ENCODE measurements around the gene EBF4.

Gene EBF4

GRCh38 chr20:2652724-2653555 is 39.6 kb upstream of the EBF4 start:
- H3K9me3 ChIP-seq (ENCODE audit: insufficient read depth, low read depth, low read length): no peaks in the 10 kb centered on the region
- peaks cover 37 to 42% of the 10 kb centered on the region in 2 experiments for H3K36me3 ChIP-seq (ENCODE audit: control insufficient read depth in 1 of 2, insufficient read depth in 2 of 2, low read length in 2 of 2)
- peak overlapping the region; percentile 88 for H2AFZ ChIP-seq (ENCODE audit: insufficient read depth, low read length, poor library complexity)
- H3K4me2 ChIP-seq (ENCODE audit: low read length): peak overlapping the region; percentile 93
- DNase-seq: peak in 1 of 2 donors; percentile 10
- peak overlapping the region; percentile 88 for H3K4ac ChIP-seq (ENCODE audit: low read depth, low read length)
- H3K9ac ChIP-seq (ENCODE audit: low read length): peak overlapping the region; percentile 93
- peaks cover 18% of the 10 kb centered on the region for H3K79me2 ChIP-seq (ENCODE audit: control insufficient read depth, insufficient read depth, low read length, poor library complexity)
- peak overlapping the region; percentile 95 for H2BK120ac ChIP-seq (ENCODE audit: insufficient read depth, low read length, poor library complexity)
- H4K8ac ChIP-seq (ENCODE audit: low read depth, low read length): peak overlapping the region; percentile 98
- H3K23ac ChIP-seq (ENCODE audit: low read length): no peak overlapping the region
- H3K14ac ChIP-seq (ENCODE audit: low read length): peak overlapping the region; percentile 100
- peak overlapping the region; percentile 89 for H2BK5ac ChIP-seq (ENCODE audit: low read depth, low read length, poor library complexity)
- peak overlapping the region; percentile 31 for H3K27ac ChIP-seq (ENCODE audit: low read depth, low read length)
- H4K91ac ChIP-seq (ENCODE audit: low read depth, low read length): peak overlapping the region; percentile 98
- peaks cover 0 to 6% of the 10 kb centered on the region in 2 experiments for H3K4me1 ChIP-seq (ENCODE audit: control insufficient read depth in 1 of 2, insufficient read depth in 2 of 2, low read length in 2 of 2)
- peak overlapping the region; percentile 94 for H3K4me3 ChIP-seq (ENCODE audit: low read depth, low read length)
- peak overlapping the region; percentile 97 for H2AK5ac ChIP-seq (ENCODE audit: low read length)
- no peak overlapping the region for H2BK12ac ChIP-seq (ENCODE audit: low read length)
- peak overlapping the region; percentile 82 for H4K12ac ChIP-seq (ENCODE audit: low read depth, low read length)
- no peaks in the 10 kb centered on the region for H3K27me3 ChIP-seq (ENCODE audit: insufficient read depth, low read length)
- peak overlapping the region; percentile 99 for H3K18ac ChIP-seq (ENCODE audit: low read length)
- H3K79me1 ChIP-seq (ENCODE audit: low read length): peaks cover 12% of the 10 kb centered on the region
- WGBS (ENCODE audit: extremely low coverage, insufficient coverage, insufficient read length): no CpG with 5 or more reads among the region's 56 CpGs

DNA sequence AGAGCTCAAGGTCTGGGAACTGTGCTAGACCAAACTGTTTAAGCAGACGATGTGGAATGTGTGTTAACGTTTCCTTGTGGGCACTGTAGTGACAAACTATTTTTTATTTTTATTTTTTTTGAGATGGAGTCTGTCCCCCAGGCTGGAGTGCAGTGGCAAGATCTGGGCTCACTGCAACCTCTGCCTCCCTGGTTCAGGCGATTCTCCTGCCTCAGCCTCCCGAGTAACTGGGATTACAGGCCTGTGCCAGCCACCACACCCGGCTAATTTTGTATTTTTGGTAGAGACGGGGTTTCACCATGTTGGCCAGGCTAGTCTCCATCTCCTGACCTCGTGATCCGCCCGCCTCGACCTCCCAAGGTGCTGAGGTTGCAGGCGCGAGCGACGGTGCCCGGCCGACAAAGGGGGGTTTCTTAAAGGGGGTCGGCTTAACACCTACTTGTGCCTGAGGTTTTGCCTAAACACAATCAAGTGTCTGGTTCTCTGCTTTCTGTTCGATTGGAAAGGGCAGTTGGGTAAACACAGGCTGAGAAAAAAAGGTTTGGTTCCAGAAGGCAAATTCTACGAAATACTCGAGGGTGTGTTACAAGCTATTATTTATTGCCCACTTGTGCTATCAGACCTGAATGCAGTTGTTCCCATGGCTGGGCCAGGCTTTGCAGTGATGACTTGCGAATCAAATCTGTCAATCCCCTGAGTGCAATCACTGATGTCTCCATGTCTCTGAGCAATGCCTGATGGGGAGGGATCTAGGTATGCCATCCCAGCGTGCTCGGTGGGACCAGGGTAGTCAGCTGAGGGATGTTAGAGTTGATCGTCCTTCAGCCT is 38.8 kb upstream of the EBF4 start:
- Histone ChIP-seq H3K23ac (ENCODE audit: low read length) (no peak overlapping the region), H3K79me1 (ENCODE audit: low read length) (peaks cover 12% of the 10 kb centered on the region), H3K18ac (ENCODE audit: low read length) (no peak overlapping the region), H3K4me1 (ENCODE audit: control insufficient read depth in 1 of 2, insufficient read depth in 2 of 2, low read length in 2 of 2) (peaks cover 0 to 6% of the 10 kb centered on the region in 2 experiments), H2BK12ac (ENCODE audit: low read length) (no peak overlapping the region), H4K91ac (ENCODE audit: low read depth, low read length) (no peak overlapping the region), H3K14ac (ENCODE audit: low read length) (no peak overlapping the region), H3K4ac (ENCODE audit: low read depth, low read length) (peak overlapping the region; percentile 88), H3K9ac (ENCODE audit: low read length) (peak overlapping the region; percentile 93), H3K79me2 (ENCODE audit: control insufficient read depth, insufficient read depth, low read length, poor library complexity) (peaks cover 18% of the 10 kb centered on the region), H3K27ac (ENCODE audit: low read depth, low read length) (no peak overlapping the region), H3K36me3 (ENCODE audit: control insufficient read depth in 1 of 2, insufficient read depth in 2 of 2, low read length in 2 of 2) (peaks cover 45 to 50% of the 10 kb centered on the region in 2 experiments), H3K4me2 (ENCODE audit: low read length) (peak overlapping the region; percentile 93), H4K8ac (ENCODE audit: low read depth, low read length) (no peak overlapping the region), H2AK5ac (ENCODE audit: low read length) (no peak overlapping the region), H2BK5ac (ENCODE audit: low read depth, low read length, poor library complexity) (no peak overlapping the region), H2BK120ac (ENCODE audit: insufficient read depth, low read length, poor library complexity) (no peak overlapping the region), H3K27me3 (ENCODE audit: insufficient read depth, low read length) (no peaks in the 10 kb centered on the region), H3K4me3 (ENCODE audit: low read depth, low read length) (peak overlapping the region; percentile 94), H4K12ac (ENCODE audit: low read depth, low read length) (no peak overlapping the region), H2AFZ (ENCODE audit: insufficient read depth, low read length, poor library complexity) (no peak overlapping the region), H3K9me3 (ENCODE audit: insufficient read depth, low read depth, low read length) (no peaks in the 10 kb centered on the region)
- WGBS (ENCODE audit: extremely low coverage, insufficient coverage, insufficient read length): no CpG with 5 or more reads among the region's 24 CpGs
- DNase-seq: no peak

GRCh38 chr20:2654384-2654822 is 38.2 kb upstream of the EBF4 start:
- H3K4me1 ChIP-seq (ENCODE audit: control insufficient read depth in 1 of 2, insufficient read depth in 2 of 2, low read length in 2 of 2): peaks cover 0 to 6% of the 10 kb centered on the region in 2 experiments
- no peak overlapping the region for H3K18ac ChIP-seq (ENCODE audit: low read length)
- no peak overlapping the region for H4K8ac ChIP-seq (ENCODE audit: low read depth, low read length)
- peak overlapping the region; percentile 31 for H3K4ac ChIP-seq (ENCODE audit: low read depth, low read length)
- no peak overlapping the region for H3K4me3 ChIP-seq (ENCODE audit: low read depth, low read length)
- no peaks in the 10 kb centered on the region for H3K9me3 ChIP-seq (ENCODE audit: insufficient read depth, low read depth, low read length)
- H4K91ac ChIP-seq (ENCODE audit: low read depth, low read length): no peak overlapping the region
- no peak overlapping the region for H3K27ac ChIP-seq (ENCODE audit: low read depth, low read length)
- H3K14ac ChIP-seq (ENCODE audit: low read length): no peak overlapping the region
- H3K27me3 ChIP-seq (ENCODE audit: insufficient read depth, low read length): no peaks in the 10 kb centered on the region
- H2AFZ ChIP-seq (ENCODE audit: insufficient read depth, low read length, poor library complexity): no peak overlapping the region
- no peak overlapping the region for H4K12ac ChIP-seq (ENCODE audit: low read depth, low read length)
- no peak overlapping the region for H3K23ac ChIP-seq (ENCODE audit: low read length)
- H2BK5ac ChIP-seq (ENCODE audit: low read depth, low read length, poor library complexity): no peak overlapping the region
- H2BK12ac ChIP-seq (ENCODE audit: low read length): no peak overlapping the region
- H3K9ac ChIP-seq (ENCODE audit: low read length): no peak overlapping the region
- H3K4me2 ChIP-seq (ENCODE audit: low read length): peak overlapping the region; percentile 93
- H3K79me2 ChIP-seq (ENCODE audit: control insufficient read depth, insufficient read depth, low read length, poor library complexity): peaks cover 18% of the 10 kb centered on the region
- no peak for DNase-seq
- H2BK120ac ChIP-seq (ENCODE audit: insufficient read depth, low read length, poor library complexity): no peak overlapping the region
- no CpG with 5 or more reads among the region's 9 CpGs for WGBS (ENCODE audit: extremely low coverage, insufficient coverage, insufficient read length)
- peaks cover 12% of the 10 kb centered on the region for H3K79me1 ChIP-seq (ENCODE audit: low read length)
- H3K36me3 ChIP-seq (ENCODE audit: control insufficient read depth in 1 of 2, insufficient read depth in 2 of 2, low read length in 2 of 2): peaks cover 47 to 56% of the 10 kb centered on the region in 2 experiments
- H2AK5ac ChIP-seq (ENCODE audit: low read length): no peak overlapping the region

DNA sequence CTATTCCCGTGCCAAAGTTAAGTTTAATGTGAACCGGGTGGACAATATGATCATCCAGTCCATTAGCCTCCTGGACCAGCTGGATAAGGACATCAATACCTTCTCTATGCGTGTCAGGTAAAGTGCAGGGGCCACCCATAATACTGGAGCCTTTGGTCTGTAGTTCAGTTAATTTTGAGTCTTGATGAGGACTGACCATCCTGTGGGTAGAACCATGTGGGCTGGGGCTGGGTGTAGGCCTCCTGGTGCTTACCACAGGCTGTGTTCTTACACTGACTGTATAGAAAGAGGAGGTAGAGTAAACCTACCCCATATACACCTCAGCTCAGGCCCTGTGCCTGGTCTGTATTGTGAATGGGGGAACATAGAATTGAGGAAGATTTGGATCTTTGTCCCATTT is 37.7 kb upstream of the EBF4 start:
- Histone ChIP-seq H3K4me1 (ENCODE audit: control insufficient read depth in 1 of 2, insufficient read depth in 2 of 2, low read length in 2 of 2) (peaks cover 0 to 6% of the 10 kb centered on the region in 2 experiments), H2BK12ac (ENCODE audit: low read length) (no peak overlapping the region), H3K9ac (ENCODE audit: low read length) (no peak overlapping the region), H4K91ac (ENCODE audit: low read depth, low read length) (no peak overlapping the region), H3K18ac (ENCODE audit: low read length) (no peak overlapping the region), H3K14ac (ENCODE audit: low read length) (no peak overlapping the region), H3K27ac (ENCODE audit: low read depth, low read length) (no peak overlapping the region), H4K8ac (ENCODE audit: low read depth, low read length) (no peak overlapping the region), H3K79me2 (ENCODE audit: control insufficient read depth, insufficient read depth, low read length, poor library complexity) (peaks cover 18% of the 10 kb centered on the region), H3K79me1 (ENCODE audit: low read length) (peaks cover 12% of the 10 kb centered on the region), H3K4me3 (ENCODE audit: low read depth, low read length) (no peak overlapping the region), H3K4ac (ENCODE audit: low read depth, low read length) (peak overlapping the region; percentile 12), H2AFZ (ENCODE audit: insufficient read depth, low read length, poor library complexity) (no peak overlapping the region), H3K23ac (ENCODE audit: low read length) (no peak overlapping the region), H4K12ac (ENCODE audit: low read depth, low read length) (no peak overlapping the region), H3K9me3 (ENCODE audit: insufficient read depth, low read depth, low read length) (no peaks in the 10 kb centered on the region), H3K36me3 (ENCODE audit: control insufficient read depth in 1 of 2, insufficient read depth in 2 of 2, low read length in 2 of 2) (peaks cover 51 to 61% of the 10 kb centered on the region in 2 experiments), H2BK5ac (ENCODE audit: low read depth, low read length, poor library complexity) (no peak overlapping the region), H2BK120ac (ENCODE audit: insufficient read depth, low read length, poor library complexity) (no peak overlapping the region), H3K4me2 (ENCODE audit: low read length) (no peak overlapping the region), H2AK5ac (ENCODE audit: low read length) (no peak overlapping the region), H3K27me3 (ENCODE audit: insufficient read depth, low read length) (no peaks in the 10 kb centered on the region)
- no CpG with 5 or more reads among the region's 3 CpGs for WGBS (ENCODE audit: extremely low coverage, insufficient coverage, insufficient read length)
- no peak for DNase-seq

All from trophoblast cell (in vitro differentiated cells and primary cell).